Stimulated activated CD4-positive, alpha-beta T cell treated with anti-CD3 and anti-CD28 coated beads, TNF-alpha, amount 100 ng/mL, for 4 hours (primary cell): ENCODE data around the gene SPIN1.

Experiments used
- DNase-seq, 3 experiments: peaks; one replicate each; pipeline ENCODE4 v3.0.0-alpha.2; 2020; ENCODE audit warnings: low read depth in 3 of 3

The SPIN1 gene

GRCh38 chr9:88436379-88436778 lies 48.1 kb downstream of the SPIN1 start:
- no peak for DNase-seq

GRCh38 chr9:88437210-88438146 lies 49.2 kb downstream of the SPIN1 start:
- DNase-seq, result no peak

GRCh38 chr9:88438811-88439210 lies 50.6 kb downstream of the SPIN1 start:
- no peak for DNase-seq

GRCh38 chr9:88441301-88442007 lies 53.2 kb downstream of the SPIN1 start:
- DNase-seq, result no peak

GRCh38 chr9:88443480-88444113 lies 55.4 kb downstream of the SPIN1 start:
- DNase-seq, result no peak

GRCh38 chr9:88446728-88447127 lies 58.5 kb downstream of the SPIN1 start:
- DNase-seq, result no peak

- no peak for DNase-seq
These were observed 59.2 kb downstream of the SPIN1 start for GRCh38 chr9:88447431-88447830.

GRCh38 chr9:88451160-88451559 lies 62.9 kb downstream of the SPIN1 start:
- no peak for DNase-seq

GRCh38 chr9:88458716-88459465 lies 70.6 kb downstream of the SPIN1 start:
- DNase-seq, result no peak

GRCh38 chr9:88460587-88461332 lies 72.5 kb downstream of the SPIN1 start:
- DNase-seq, result no peak

GRCh38 chr9:88462191-88462590 lies 73.9 kb downstream of the SPIN1 start:
- no peak for DNase-seq

GRCh38 chr9:88464851-88465250 lies 76.6 kb downstream of the SPIN1 start:
- DNase-seq, result no peak

GRCh38 chr9:88468226-88468625 lies 80.0 kb downstream of the SPIN1 start:
- DNase-seq, result no peak

GRCh38 chr9:88476491-88477271 lies 88.4 kb downstream of the SPIN1 start:
- no peak for DNase-seq

- DNase-seq, result no peak
These were observed 89.1 kb downstream of the SPIN1 start for GRCh38 chr9:88477300-88477751.

- DNase-seq, result no peak
These were observed 90.0 kb downstream of the SPIN1 start for GRCh38 chr9:88478246-88478645.

- DNase-seq, result no peak
These were observed 93.7 kb downstream of the SPIN1 start for GRCh38 chr9:88481933-88482332.

GRCh38 chr9:88488166-88488565 lies 99.9 kb downstream of the SPIN1 start:
- no peak for DNase-seq

GRCh38 chr9:88494983-88495721 lies 106.9 kb downstream of the SPIN1 start:
- DNase-seq, result no peak
